B cell (primary cell): ENCODE data around the gene SLC39A11. TPM values are rescaled to one million over a fixed set of nuclear protein-coding genes. Genes with fewer than 3 reads are reported as not detected.
"Not testable (repeated sequence)": the region's sequence is repeated elsewhere in the genome, so short reads cannot be mapped to it uniquely, and the experiment has no call there.

Experiments used
- ATAC-seq: fragments of 200-7000 bp; cut with Tn5 transposase; one replicate; pipeline ENCODE4 v1.10.0; 2021; ENCODE audit warnings: low read depth, mild to moderate bottlenecking, moderate number of reproducible peaks, moderate library complexity
- CTCF ChIA-PET: fragments of 350-600 bp; sonication (Branson Sonifier 250); formaldehyde crosslinking; loops from one replicate; lab custom pipeline; 2021; ENCODE audit warnings: antibody characterized with exemption, inconsistent platforms; lab: Charles Lee
- POLR2A ChIA-PET: fragments of 350-600 bp; sonication (Branson Sonifier 250); formaldehyde crosslinking; loops from one replicate; lab custom pipeline; 2021; ENCODE audit warnings: antibody characterized with exemption; lab: Charles Lee
- DNase-seq: peaks from one replicate; pipeline ENCODE4 v3.0.0; 2013
- H2AFZ ChIP-seq: 2 replicates; pipeline ENCODE4 v1.6.1; 2012; ENCODE audit warnings: mild to moderate bottlenecking, low read depth, low read length; ENCODE audit not compliant: insufficient read depth, poor library complexity, severe bottlenecking
- H3K27ac ChIP-seq, 2 donors: 1 replicate in 1 of 2; 2 replicates in 1 of 2; pipeline ENCODE4 v1.5.1; 2012 to 2013; ENCODE audit warnings: low read length in 2 of 2, mild to moderate bottlenecking in 2 of 2, moderate library complexity in 1 of 2
- H3K27me3 ChIP-seq, 4 experiments: fragments of 200-600 bp in 1 of 4; sonication (generic) in 1 of 4; replicated peaks in 1 of 4; 1 replicate in 2 of 4; 2 replicates in 2 of 4; pipeline versions ENCODE4 v1.6.1 to v1.7.0; 2013 to 2016; ENCODE audit warnings: low read length in 3 of 4, mild to moderate bottlenecking in 2 of 4, mixed read lengths in 1 of 4, moderate library complexity in 1 of 4; ENCODE audit not compliant: insufficient read depth in 4 of 4, control insufficient read depth in 3 of 4; ENCODE audit errors: control extremely low read depth in 1 of 4
- H3K36me3 ChIP-seq, 2 experiments: replicated peaks in 1 of 2; 1 replicate in 1 of 2; 2 replicates in 1 of 2; pipeline versions ENCODE4 v1.6.1 to v1.7.1; 2013; ENCODE audit warnings: low read length in 1 of 2; ENCODE audit not compliant: insufficient read depth in 2 of 2, control insufficient read depth in 1 of 2; ENCODE audit errors: control extremely low read depth in 1 of 2, extremely low read depth in 1 of 2
- H3K4me1 ChIP-seq, 2 donors: fragments of 200-600 bp in 1 of 2; sonication (generic) in 1 of 2; 1 replicate in 1 of 2; 2 replicates in 1 of 2; pipeline versions ENCODE4 v1.5.1 to v1.6.1; 2013 to 2017; ENCODE audit warnings: low read length in 2 of 2; ENCODE audit not compliant: control insufficient read depth in 2 of 2, insufficient read depth in 2 of 2
- H3K4me2 ChIP-seq: replicated peaks from 2 replicates; pipeline ENCODE3; 2012; ENCODE audit warnings: mild to moderate bottlenecking, low read depth, low read length; ENCODE audit not compliant: poor library complexity, severe bottlenecking
- H3K4me3 ChIP-seq, 5 experiments: fragments of 200-600 bp in 1 of 5; sonication (generic) in 1 of 5; 1 replicate in 3 of 5; 2 replicates in 2 of 5; pipeline versions ENCODE4 v1.5.1 to v1.7.0; 2011 to 2016; ENCODE audit warnings: low read length in 4 of 5, mild to moderate bottlenecking in 4 of 5, low read depth in 2 of 5, control low read depth in 1 of 5, moderate library complexity in 1 of 5; ENCODE audit not compliant: insufficient read depth in 1 of 5; ENCODE audit errors: control extremely low read depth in 1 of 5, extremely low read depth in 1 of 5
- H3K79me2 ChIP-seq: fragments of 200-600 bp; sonication (generic); one replicate; pipeline ENCODE4 v1.6.0; 2016; ENCODE audit warnings: low read length; ENCODE audit not compliant: control insufficient read depth, insufficient read depth
- H3K9ac ChIP-seq: fragments of 200-600 bp; sonication (generic); 2 replicates; pipeline ENCODE4 v1.6.1; 2017; ENCODE audit warnings: mild to moderate bottlenecking, low read length, moderate library complexity
- H3K9me3 ChIP-seq, 3 donors: one replicate each; pipeline versions ENCODE4 v1.6.1 to v1.7.1; 2013; ENCODE audit warnings: low read length in 2 of 3; ENCODE audit not compliant: control insufficient read depth in 2 of 3, insufficient read depth in 1 of 3; ENCODE audit errors: control extremely low read depth in 1 of 3
- H4K20me1 ChIP-seq: 2 replicates; pipeline ENCODE4 v1.6.0; 2012; ENCODE audit warnings: mild to moderate bottlenecking, low read length; ENCODE audit not compliant: insufficient read depth, control insufficient read depth, poor library complexity, severe bottlenecking
- H3K27ac Mint-ChIP-seq: one replicate; pipeline ENCODE4 v1.8.0; 2021; ENCODE audit warnings: mixed read lengths
- H3K27me3 Mint-ChIP-seq: one replicate; pipeline ENCODE4 v1.8.0; 2021; ENCODE audit warnings: mixed read lengths
- H3K4me1 Mint-ChIP-seq: one replicate; pipeline ENCODE4 v1.8.0; 2021; ENCODE audit warnings: mixed read lengths
- H3K4me3 Mint-ChIP-seq: one replicate; pipeline ENCODE4 v1.8.0; 2021; ENCODE audit warnings: mixed read lengths
- H3K9me3 Mint-ChIP-seq: one replicate; pipeline ENCODE4 v1.8.0; 2022; ENCODE audit warnings: mixed read lengths; ENCODE audit not compliant: insufficient read depth
- CTCF ChIP-seq: fragments of 200-600 bp; IDR thresholded peaks from one replicate; pipeline ENCODE4 v1.8.0; 2022; ENCODE audit warnings: antibody characterized with exemption, mild to moderate bottlenecking
- EZH2 ChIP-seq: IDR thresholded peaks from 2 replicates; pipeline ENCODE4 v1.6.1; 2012; ENCODE audit warnings: borderline replicate concordance, low read depth, mild to moderate bottlenecking, moderate library complexity, low read length; ENCODE audit not compliant: insufficient read depth, poor library complexity, severe bottlenecking
- WGBS: methylation state at CpG from one replicate; pipeline ENCODE4 v1.1.5; 2013; ENCODE audit warnings: missing lambda C conversion rate; ENCODE audit not compliant: insufficient coverage; 5-methylcytosine and 5-hydroxymethylcytosine counted together
- intact Hi-C: fragments of 100-400 bp; cut with micrococcal nuclease; formaldehyde crosslinking; loops from one replicate; pipeline ENCODE4 v1.10.0; 2022
- polyA plus RNA-seq: library from polyadenylated mRNA; depleted of rRNA; stranded (reverse); fragments of >200 nt; gene quantifications from 2 replicates; pipeline ENCODE4 v1.2.3, GENCODE V29; 2012
- total RNA-seq, 2 donors: library from RNA; stranded (reverse); fragments of 120-200 nt in 1 of 2; gene quantifications; 1 replicate in 1 of 2; 2 replicates in 1 of 2; pipeline versions ENCODE4 v1.2.3 to v1.2.4, GENCODE V29; 2013 to 2022

The SLC39A11 gene
- total and polyA plus RNA-seq, 2 donors (not counting 1 experiment from before 2014, with no cell fraction given) = 6.9 to 39.6 TPM

DNA sequence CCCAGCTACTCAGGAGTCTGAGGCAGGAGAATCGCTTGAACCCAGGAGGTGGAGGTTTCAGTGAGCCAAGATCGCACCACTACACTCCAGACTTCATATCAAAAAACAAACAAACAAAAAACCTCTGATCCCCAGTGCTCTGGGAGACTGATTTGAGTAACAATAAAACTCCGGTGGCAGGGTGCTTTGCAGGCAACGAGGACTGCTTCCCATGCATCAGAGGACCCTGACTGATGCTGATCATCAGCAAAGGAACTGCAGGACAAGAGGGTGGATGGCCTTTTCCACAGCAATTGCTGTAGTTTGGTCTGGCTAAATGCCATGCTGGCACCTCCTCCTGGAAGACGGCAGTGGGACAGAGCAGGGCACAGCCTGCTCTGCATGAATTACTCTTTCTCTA lies 6.4 kb upstream of the SLC39A11 start:
- WGBS = 93% methylated on average over 5 of the region's 5 CpGs
- Histone ChIP-seq H3K36me3 (no peaks in the 10 kb centered on the region), H3K4me3 (no peak overlapping the region), H3K27ac (no peak overlapping the region), H4K20me1 (no peaks in the 10 kb centered on the region), H3K4me1 (no peaks in the 10 kb centered on the region), H3K27me3 (peaks cover 0 to 8% (median under 1%) of the 10 kb centered on the region in 4 experiments), H3K9ac (no peak overlapping the region), H3K4me2 (no peak overlapping the region), H2AFZ (no peak overlapping the region), H3K9me3 (peaks cover 0 to 3% (median 0%) of the 10 kb centered on the region in 3 donors), H3K79me2 (no peaks in the 10 kb centered on the region)
- intact Hi-C loops = no loop called here
- Mint-ChIP-seq H3K4me1 (peaks cover 10% of the 10 kb centered on the region), H3K27me3 (peaks cover 16% of the 10 kb centered on the region), H3K4me3 (no peak overlapping the region), H3K27ac (no peak overlapping the region), H3K9me3 (no peaks in the 10 kb centered on the region)
- CTCF ChIA-PET = no interaction called here
- POLR2A ChIA-PET = interaction anchor here (0.6 kb wide), 1 partner anchor 17 kb away, joined by 4 read pairs; no protein-coding TSS in a partner anchor
- ATAC-seq = no peak
- DNase-seq = no peak
- TF ChIP-seq CTCF (no peak), EZH2 (no peak)

- intact Hi-C loops, H3K79me2 ChIP-seq, H3K9ac ChIP-seq, H3K27ac ChIP-seq, H3K36me3 ChIP-seq, H3K4me2 ChIP-seq, H4K20me1 ChIP-seq, H3K4me1 ChIP-seq, H3K4me3 Mint-ChIP-seq, H3K9me3 Mint-ChIP-seq, ATAC-seq, CTCF ChIA-PET, H2AFZ ChIP-seq, H3K27ac Mint-ChIP-seq, H3K27me3 ChIP-seq, H3K4me3 ChIP-seq, DNase-seq, H3K9me3 ChIP-seq: not testable (repeated sequence)
- Mint-ChIP-seq H3K27me3 (peaks cover 16% of the 10 kb centered on the region), H3K4me1 (peaks cover 10% of the 10 kb centered on the region)
- POLR2A ChIA-PET = interaction anchor here (0.6 kb wide), 1 partner anchor 18 kb away, joined by 4 read pairs; no protein-coding TSS in a partner anchor
- WGBS = 88% methylated on average over 5 of the region's 8 CpGs
These were observed 5.7 kb upstream of the SLC39A11 start for GRCh38 chr17:73097973-73098765.
